CD14-positive monocyte (primary cell): ENCODE results near the gene KLF3. TPM values are rescaled to one million over a fixed set of nuclear protein-coding genes. Genes with fewer than 3 reads are reported as not detected.

Experiments used
- DNase-seq, 3 donors: peaks; one replicate each; pipeline ENCODE4 v3.0.0-alpha.2; 2011 to 2022
- H2AFZ ChIP-seq: 2 replicates; pipeline ENCODE4 v1.6.0; 2012; ENCODE audit warnings: mild to moderate bottlenecking, low read depth, low read length, inconsistent platforms; ENCODE audit not compliant: insufficient read depth, poor library complexity, severe bottlenecking
- H3K27ac ChIP-seq, 2 donors: 1 replicate in 1 of 2; 2 replicates in 1 of 2; pipeline ENCODE4 v1.5.1; 2012 to 2013; ENCODE audit warnings: low read length in 2 of 2, control low read depth in 1 of 2, inconsistent platforms in 1 of 2, low read depth in 1 of 2, mild to moderate bottlenecking in 1 of 2
- H3K27me3 ChIP-seq, 2 donors: one replicate each; pipeline versions ENCODE4 v1.6.0 to v1.6.1; 2011 to 2013; ENCODE audit warnings: low read length in 2 of 2; ENCODE audit not compliant: control insufficient read depth in 2 of 2, insufficient read depth in 2 of 2
- H3K36me3 ChIP-seq, 2 donors: replicated peaks in 1 of 2; 1 replicate in 1 of 2; 2 replicates in 1 of 2; pipeline versions ENCODE4 v1.5.1 to v1.6.1; 2012 to 2013; ENCODE audit warnings: low read length in 2 of 2, control low read depth in 1 of 2, inconsistent platforms in 1 of 2, mild to moderate bottlenecking in 1 of 2; ENCODE audit not compliant: insufficient read depth in 2 of 2, control insufficient read depth in 1 of 2
- H3K4me1 ChIP-seq, 2 donors: 1 replicate in 1 of 2; 2 replicates in 1 of 2; pipeline versions ENCODE4 v1.5.1 to v1.6.1; 2012 to 2013; ENCODE audit warnings: low read length in 2 of 2, control low read depth in 1 of 2, inconsistent platforms in 1 of 2, mild to moderate bottlenecking in 1 of 2, moderate library complexity in 1 of 2; ENCODE audit not compliant: insufficient read depth in 2 of 2, control insufficient read depth in 1 of 2
- H3K4me2 ChIP-seq: replicated peaks from 2 replicates; pipeline ENCODE3; 2012; ENCODE audit warnings: low read length, moderate library complexity, mild to moderate bottlenecking; ENCODE audit not compliant: poor library complexity, severe bottlenecking; ENCODE audit errors: extremely low read depth
- H3K4me3 ChIP-seq, 3 experiments: fragments of 200-600 bp in 1 of 3; sonication (generic) in 1 of 3; replicated peaks in 1 of 3; 1 replicate in 2 of 3; 2 replicates in 1 of 3; pipeline ENCODE4 v1.5.1; 2011 to 2013; ENCODE audit warnings: low read length in 3 of 3, mild to moderate bottlenecking in 3 of 3, control low read depth in 2 of 3, low read depth in 2 of 3, inconsistent platforms in 1 of 3, moderate library complexity in 1 of 3
- H3K79me2 ChIP-seq: 2 replicates; pipeline ENCODE4 v1.6.0; 2012; ENCODE audit warnings: mild to moderate bottlenecking, control low read depth, inconsistent platforms, low read length, moderate library complexity; ENCODE audit not compliant: insufficient read depth
- H3K9ac ChIP-seq: 2 replicates; pipeline ENCODE4 v1.6.0; 2017; ENCODE audit warnings: low read length, mild to moderate bottlenecking; ENCODE audit not compliant: insufficient read depth, poor library complexity, severe bottlenecking
- H3K9me3 ChIP-seq, 2 donors: replicated peaks in 1 of 2; 1 replicate in 1 of 2; 2 replicates in 1 of 2; pipeline versions ENCODE4 v1.5.1 to v1.6.1; 2012 to 2013; ENCODE audit warnings: low read length in 2 of 2, control low read depth in 1 of 2; ENCODE audit not compliant: control insufficient read depth in 1 of 2, insufficient read depth in 1 of 2
- H4K20me1 ChIP-seq: 2 replicates; pipeline ENCODE4 v1.6.0; 2012; ENCODE audit warnings: mild to moderate bottlenecking, low read length, control low read depth, moderate library complexity; ENCODE audit not compliant: insufficient read depth
- H3K27ac Mint-ChIP-seq, 7 donors: one replicate each; pipeline ENCODE4 v1.8.0; 2020; ENCODE audit warnings: mild to moderate bottlenecking in 7 of 7, mixed read lengths in 7 of 7, moderate library complexity in 6 of 7, inconsistent platforms in 2 of 7
- H3K27me3 Mint-ChIP-seq, 3 donors: one replicate each; pipeline ENCODE4 v1.8.0; 2021 to 2022; ENCODE audit warnings: low read depth in 3 of 3, mild to moderate bottlenecking in 3 of 3, mixed read lengths in 3 of 3, moderate library complexity in 3 of 3, inconsistent platforms in 1 of 3
- H3K36me3 Mint-ChIP-seq, 2 donors: one replicate each; pipeline ENCODE4 v1.8.0; 2020; ENCODE audit warnings: mixed read lengths in 2 of 2, inconsistent platforms in 1 of 2, mild to moderate bottlenecking in 1 of 2
- H3K4me1 Mint-ChIP-seq: one replicate; pipeline ENCODE4 v1.8.0; 2020; ENCODE audit warnings: mild to moderate bottlenecking, mixed read lengths
- H3K4me3 Mint-ChIP-seq, 2 donors: one replicate each; pipeline ENCODE4 v1.8.0; 2020; ENCODE audit warnings: mild to moderate bottlenecking in 2 of 2, mixed read lengths in 2 of 2, moderate library complexity in 1 of 2
- H3K9me3 Mint-ChIP-seq, 7 donors: one replicate each; pipeline ENCODE4 v1.8.0; 2020 to 2022; ENCODE audit warnings: mixed read lengths in 7 of 7, mild to moderate bottlenecking in 6 of 7, moderate library complexity in 6 of 7, inconsistent platforms in 2 of 7
- WGBS: methylation state at CpG from one replicate; pipeline ENCODE4 v1.1.5; 2013; ENCODE audit warnings: missing lambda C conversion rate; ENCODE audit not compliant: insufficient coverage; 5-methylcytosine and 5-hydroxymethylcytosine counted together
- intact Hi-C, 2 donors: fragments of 100-400 bp; cut with micrococcal nuclease; formaldehyde crosslinking; loops; one replicate each; pipeline versions ENCODE4 v1.15.0 to v1.15.1; 2023
- polyA plus RNA-seq, 3 donors: library from polyadenylated mRNA; depleted of rRNA in 1 of 3; unstranded in 2 of 3; stranded (reverse) in 1 of 3; fragments of 300-500 nt in 2 of 3; fragments of >200 nt in 1 of 3; fragmentation: Illumina TruSeq in 2 of 3; gene quantifications; 1 replicate in 2 of 3; 2 replicates in 1 of 3; pipeline ENCODE4 v1.2.3, GENCODE V29; 2012 to 2021
- TF ChIP-seq, protein P1 (sequence below): fragments of 200-600 bp; IDR thresholded peaks from one replicate; pipeline ENCODE4 v1.8.0; 2022; ENCODE audit warnings: antibody characterized with exemption, mild to moderate bottlenecking

KLF3 gene
- polyA plus RNA-seq, 3 donors = 46.3 to 95.7 (median 53.9) TPM

DNA sequence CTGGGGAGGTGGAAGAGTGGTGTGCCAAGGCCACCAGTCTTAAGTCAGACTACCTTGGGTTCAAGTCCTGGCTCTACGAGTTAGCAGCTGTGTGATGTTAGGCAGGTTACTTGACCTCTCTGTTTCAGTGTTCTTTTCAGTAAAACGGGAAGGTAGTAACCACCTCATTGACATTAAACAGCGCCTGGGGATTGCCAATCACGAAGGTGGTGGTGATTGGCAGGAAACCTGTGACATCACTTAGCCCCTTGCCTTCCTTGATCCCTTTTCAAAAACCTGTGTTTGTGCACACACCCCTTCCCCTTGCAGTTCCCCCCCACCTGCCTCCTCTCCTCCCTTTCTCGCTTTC is 7.6 kb downstream of the KLF3 start:
- H3K79me2 ChIP-seq = peaks cover 100% of the 10 kb centered on the region

DNA sequence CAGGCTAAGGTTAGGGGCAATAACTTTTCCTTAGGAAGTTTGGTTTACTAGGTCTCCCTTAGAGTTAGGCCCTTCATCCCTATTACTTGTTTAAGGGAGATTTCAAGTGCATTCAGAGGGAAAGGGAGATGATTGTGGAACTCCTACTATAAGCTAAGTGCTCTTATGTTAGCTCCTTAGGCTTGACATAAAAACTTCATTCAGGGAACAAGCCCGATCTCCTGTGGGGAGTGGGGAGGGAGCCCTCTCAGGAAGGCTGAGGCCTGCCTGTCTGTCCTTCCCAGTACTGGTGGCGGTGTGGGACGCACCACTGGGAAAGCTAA is 8.0 kb downstream of the KLF3 start:
- H3K27me3 ChIP-seq = no peaks in the 10 kb centered on the region
- no peaks in the 10 kb centered on the region for H3K36me3 ChIP-seq
- DNase-seq = no peak
- Mint-ChIP-seq H3K4me3 (no peak overlapping the region), H3K27me3 (no peaks in the 10 kb centered on the region), H3K9me3 (no peaks in the 10 kb centered on the region), H3K27ac (peak overlapping the region; percentile 74 to 91 (median 87)), H3K36me3 (peaks cover 10 to 14% of the 10 kb centered on the region in 2 donors), H3K4me1 (peaks cover 84% of the 10 kb centered on the region)
- H3K4me3 ChIP-seq = no peak overlapping the region
- intact Hi-C loops = loop anchor here (5.0 to 10.0 kb wide), 2 partner anchors 510 to 607 kb away; no protein-coding TSS in a partner anchor
- H2AFZ ChIP-seq = no peak overlapping the region
- H3K9me3 ChIP-seq = no peaks in the 10 kb centered on the region
- H3K27ac ChIP-seq = peak overlapping the region; percentile 5 to 80
- peaks cover 100% of the 10 kb centered on the region for H3K79me2 ChIP-seq
- 95% methylated on average over 2 of the region's 3 CpGs for WGBS
- H3K9ac ChIP-seq = peak overlapping the region; percentile 49
- H3K4me2 ChIP-seq = no peak overlapping the region
- peaks cover 85% of the 10 kb centered on the region for H4K20me1 ChIP-seq
- H3K4me1 ChIP-seq = peaks cover 77 to 90% of the 10 kb centered on the region in 2 donors
- TF ChIP-seq, protein P1, sequence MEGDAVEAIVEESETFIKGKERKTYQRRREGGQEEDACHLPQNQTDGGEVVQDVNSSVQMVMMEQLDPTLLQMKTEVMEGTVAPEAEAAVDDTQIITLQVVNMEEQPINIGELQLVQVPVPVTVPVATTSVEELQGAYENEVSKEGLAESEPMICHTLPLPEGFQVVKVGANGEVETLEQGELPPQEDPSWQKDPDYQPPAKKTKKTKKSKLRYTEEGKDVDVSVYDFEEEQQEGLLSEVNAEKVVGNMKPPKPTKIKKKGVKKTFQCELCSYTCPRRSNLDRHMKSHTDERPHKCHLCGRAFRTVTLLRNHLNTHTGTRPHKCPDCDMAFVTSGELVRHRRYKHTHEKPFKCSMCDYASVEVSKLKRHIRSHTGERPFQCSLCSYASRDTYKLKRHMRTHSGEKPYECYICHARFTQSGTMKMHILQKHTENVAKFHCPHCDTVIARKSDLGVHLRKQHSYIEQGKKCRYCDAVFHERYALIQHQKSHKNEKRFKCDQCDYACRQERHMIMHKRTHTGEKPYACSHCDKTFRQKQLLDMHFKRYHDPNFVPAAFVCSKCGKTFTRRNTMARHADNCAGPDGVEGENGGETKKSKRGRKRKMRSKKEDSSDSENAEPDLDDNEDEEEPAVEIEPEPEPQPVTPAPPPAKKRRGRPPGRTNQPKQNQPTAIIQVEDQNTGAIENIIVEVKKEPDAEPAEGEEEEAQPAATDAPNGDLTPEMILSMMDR = no peak

More for the DNA sequence above, 7.6 kb downstream of the KLF3 start:
- Histone ChIP-seq H3K4me3 (peak overlapping the region in 1 of 3 experiments; percentile 57), H4K20me1 (peaks cover 80% of the 10 kb centered on the region), H3K36me3 (no peaks in the 10 kb centered on the region), H3K27me3 (no peaks in the 10 kb centered on the region), H3K9me3 (no peaks in the 10 kb centered on the region), H2AFZ (no peak overlapping the region), H3K27ac (peak overlapping the region in 1 of 2 donors; percentile 80), H3K9ac (no peak overlapping the region), H3K4me1 (peaks cover 81 to 94% of the 10 kb centered on the region in 2 donors), H3K4me2 (peak overlapping the region; percentile 62)
- no peaks in the 10 kb centered on the region for H3K9me3 Mint-ChIP-seq
- H3K4me1 Mint-ChIP-seq = peaks cover 88% of the 10 kb centered on the region
- no peaks in the 10 kb centered on the region for H3K27me3 Mint-ChIP-seq
- intact Hi-C loops = loop anchor here (5.0 to 10.0 kb wide), 2 partner anchors 509 to 607 kb away; no protein-coding TSS in a partner anchor
- peak overlapping the region in 6 of 7 donors; percentile 73 to 90 (median 87) for H3K27ac Mint-ChIP-seq
- 80% methylated on average over 4 of the region's 5 CpGs for WGBS
- no peak overlapping the region for H3K4me3 Mint-ChIP-seq
- TF ChIP-seq, protein P1 = no peak
- no peak for DNase-seq
- H3K36me3 Mint-ChIP-seq = peaks cover 10 to 14% of the 10 kb centered on the region in 2 donors
